HUDEP-2 (cell line): ENCODE measurements around the gene COX4I1.
A peak's percentile ranks its signal among the peaks of the same experiment; 100 is the strongest.
"Not testable (repeated sequence)": the region's sequence is repeated elsewhere in the genome, so short reads cannot be mapped to it uniquely, and the experiment has no call there.

Source experiments
- DNase-seq, 76 experiments: peaks; one replicate each; lab custom pipeline; 2025; ENCODE audit not compliant: unreplicated experiment in 76 of 76; lab: John Stamatoyannopoulos, UW

The COX4I1 gene

DNA sequence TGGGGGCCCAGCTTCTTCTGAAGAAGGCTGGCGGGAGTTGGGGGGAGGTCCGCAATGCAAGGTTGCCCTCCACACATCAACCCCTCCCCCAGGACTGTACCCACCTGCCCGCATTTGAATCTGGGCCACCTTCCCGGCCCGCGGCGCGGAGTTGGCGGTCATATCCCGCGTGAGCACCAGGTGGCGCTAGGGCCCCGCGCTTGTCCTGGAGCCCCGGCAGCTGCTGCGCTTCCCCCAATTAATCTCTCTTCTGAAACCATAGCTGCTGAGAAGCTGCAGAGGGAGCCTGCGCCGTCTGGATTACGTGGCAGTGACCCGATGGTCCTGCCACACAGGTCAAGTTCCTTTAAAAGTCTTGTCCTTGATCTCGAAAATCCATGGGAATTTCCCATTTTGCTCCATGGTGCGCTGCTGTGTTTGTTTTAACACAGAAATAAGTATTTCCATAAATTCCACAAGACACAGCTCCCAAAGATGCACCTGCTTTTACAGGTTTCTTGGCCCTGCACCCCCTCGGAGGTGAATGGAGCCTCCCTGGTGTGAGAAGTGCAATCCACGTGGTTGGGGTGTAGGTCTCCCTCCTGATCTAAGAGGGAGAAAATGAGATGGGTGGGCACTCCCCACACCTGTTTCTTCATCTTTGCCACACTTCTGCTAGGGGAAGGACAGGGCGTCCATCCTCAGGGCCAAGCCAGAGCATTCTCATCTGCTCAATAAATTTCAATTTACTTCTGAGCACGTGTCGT lies 22.1 kb downstream of the COX4I1 start:
- DNase-seq: peak in 62 of 76 experiments; percentile 9 to 80 (median 46)

- DNase-seq: no peak
These were observed 22.6 kb downstream of the COX4I1 start for GRCh38 chr16:85822145-85822544.

DNA sequence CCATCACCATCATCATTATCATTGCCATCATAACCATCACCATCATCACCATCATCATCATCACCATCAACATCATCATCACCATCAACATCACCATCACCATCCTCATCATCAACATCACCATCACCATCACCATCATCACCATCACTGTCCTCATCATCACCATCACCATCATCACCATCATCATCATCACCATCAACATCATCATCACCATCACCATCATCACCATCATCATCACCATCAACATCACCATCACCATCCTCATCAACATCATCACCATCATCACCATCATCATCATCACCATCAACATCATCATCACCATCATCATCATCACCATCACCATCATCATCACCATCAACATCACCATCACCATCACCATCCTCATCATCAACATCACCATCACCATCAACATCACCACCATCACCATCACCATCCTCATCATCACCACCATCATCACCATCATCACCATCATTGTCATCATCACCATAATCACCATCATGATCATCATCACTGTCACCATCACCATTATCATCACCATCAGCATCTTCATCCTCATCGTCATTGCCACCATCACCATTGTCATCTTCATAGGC lies 23.9 kb downstream of the COX4I1 start:
- no peak for DNase-seq

GRCh38 chr16:85824161-85825135 lies 25.0 kb downstream of the COX4I1 start:
- no peak for DNase-seq

DNA sequence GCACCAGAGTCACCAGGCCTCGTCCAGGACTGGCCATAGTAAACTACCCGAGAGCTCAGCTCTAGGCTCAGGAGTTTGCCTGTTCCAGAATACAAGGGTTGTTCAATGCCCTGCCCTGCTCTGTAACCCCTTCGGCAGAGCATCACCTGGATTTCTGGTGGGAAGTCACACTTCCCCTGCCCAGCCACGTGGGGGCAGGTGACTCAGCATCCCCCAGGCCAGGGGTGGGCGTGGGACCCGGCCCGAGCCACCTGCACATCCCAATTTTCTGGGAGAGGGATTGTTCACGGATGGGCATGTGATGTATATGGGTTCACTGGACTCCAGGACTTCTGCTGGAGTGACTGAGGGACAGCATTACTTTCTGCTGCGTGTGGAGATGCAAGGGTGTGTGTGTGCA lies 25.8 kb downstream of the COX4I1 start:
- DNase-seq: no peak

GRCh38 chr16:85826686-85827247 lies 27.3 kb downstream of the COX4I1 start:
- no peak for DNase-seq

GRCh38 chr16:85828166-85828565 lies 28.7 kb downstream of the COX4I1 start:
- DNase-seq: no peak

GRCh38 chr16:85829171-85829719 lies 29.8 kb downstream of the COX4I1 start:
- DNase-seq: no peak

DNA sequence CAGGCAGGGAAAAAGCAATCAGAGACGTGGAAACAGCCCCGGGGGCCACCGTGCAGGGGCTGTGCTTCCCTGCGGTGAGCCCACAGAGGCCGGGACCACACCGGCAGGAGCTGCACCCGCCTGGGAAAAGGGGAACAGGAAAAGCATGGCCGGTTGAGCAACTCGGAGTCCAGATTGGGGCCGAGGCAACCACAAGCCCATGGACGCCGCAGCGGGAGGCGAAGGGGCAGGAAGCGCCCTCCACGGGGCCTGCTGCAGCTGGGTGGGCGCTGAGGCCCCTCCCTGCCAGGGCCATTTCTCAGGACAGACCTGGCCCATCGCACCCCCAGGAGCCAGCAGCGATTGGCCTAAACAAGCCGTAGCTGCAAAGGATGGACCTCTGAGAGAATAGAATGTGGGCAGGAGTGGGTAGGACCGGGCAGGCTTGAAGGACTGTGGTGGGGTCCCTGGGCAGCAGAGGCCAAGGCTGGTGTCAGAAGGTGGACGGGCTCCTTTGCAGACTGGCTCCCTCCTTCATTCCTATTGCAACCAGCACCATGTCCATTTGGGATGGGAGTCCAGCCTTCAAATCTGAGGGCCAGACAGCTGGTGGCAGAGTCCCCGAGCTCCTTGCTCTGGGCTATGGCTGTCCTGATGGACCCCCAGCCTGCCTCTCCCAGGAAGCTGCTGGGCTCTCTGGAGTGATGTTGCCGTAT lies 30.4 kb downstream of the COX4I1 start:
- DNase-seq: no peak

DNA sequence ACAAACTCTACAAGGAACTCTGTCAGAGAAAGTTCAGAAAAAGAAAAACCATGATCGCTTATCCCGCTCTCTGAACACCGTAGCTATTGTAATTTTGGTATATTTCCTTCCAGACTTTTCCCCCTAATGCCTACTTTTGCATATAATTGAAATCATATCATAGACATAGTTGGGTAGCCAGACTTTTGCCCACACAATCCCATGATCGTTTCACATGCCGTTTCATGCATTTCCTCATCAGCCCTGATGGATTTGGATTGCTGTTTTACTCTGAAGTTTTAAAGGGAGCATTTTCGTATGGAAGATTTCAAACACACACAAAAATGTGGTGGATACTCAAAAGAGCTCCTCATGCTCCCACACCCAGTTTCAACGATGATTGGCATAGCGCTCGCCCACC lies 31.3 kb downstream of the COX4I1 start:
- DNase-seq: no peak

GRCh38 chr16:85832570-85833218 lies 33.2 kb downstream of the COX4I1 start:
- DNase-seq: no peak

- DNase-seq: no peak
These were observed 33.9 kb downstream of the COX4I1 start for GRCh38 chr16:85833219-85833920.

DNA sequence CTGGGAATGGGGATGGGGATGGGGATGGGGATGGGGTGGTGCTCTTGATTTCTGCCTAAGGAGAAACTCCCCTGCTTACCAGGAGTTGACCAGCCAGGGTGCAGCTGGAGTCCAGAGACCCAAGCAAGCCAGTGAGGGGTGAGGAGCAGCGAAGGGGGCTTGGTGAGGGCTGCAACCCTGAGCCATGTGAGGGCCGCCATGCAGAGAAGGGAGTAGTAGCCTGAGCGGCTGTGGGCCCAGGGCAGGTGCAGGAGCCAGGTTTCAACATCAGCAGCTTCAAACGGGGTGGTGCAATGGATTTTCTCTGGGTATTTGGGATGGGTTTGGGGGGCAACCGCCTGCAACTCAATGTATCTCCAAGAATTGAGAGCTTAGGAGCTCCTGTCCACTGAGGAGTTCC lies 35.2 kb downstream of the COX4I1 start:
- no peak for DNase-seq

DNA sequence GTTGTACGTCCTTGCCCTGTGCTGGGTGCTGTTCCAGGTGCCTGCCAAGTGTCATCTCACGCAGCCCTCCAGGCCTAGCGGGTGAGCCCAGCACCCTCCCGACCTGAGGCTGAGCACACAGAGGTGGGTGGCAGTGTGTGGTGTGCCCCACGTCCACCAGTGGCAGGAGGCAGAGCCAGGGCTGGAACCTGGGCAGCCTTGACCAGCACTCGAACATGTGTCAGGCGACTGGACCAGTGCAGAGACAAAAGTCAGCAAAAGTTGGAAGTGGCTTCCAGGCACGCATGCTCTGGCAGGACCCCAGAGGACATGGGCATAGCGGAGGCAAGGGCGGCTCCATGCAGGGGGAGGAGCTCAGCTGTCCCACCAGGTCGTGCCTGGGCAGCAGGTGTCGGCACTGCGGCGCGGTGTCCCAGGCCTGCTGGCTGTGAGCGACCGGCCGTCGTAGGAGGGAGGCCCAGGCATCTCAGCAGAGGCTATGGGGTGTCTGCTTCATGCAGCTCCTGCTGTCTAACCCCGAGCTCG lies 35.8 kb downstream of the COX4I1 start:
- DNase-seq: no peak

DNA sequence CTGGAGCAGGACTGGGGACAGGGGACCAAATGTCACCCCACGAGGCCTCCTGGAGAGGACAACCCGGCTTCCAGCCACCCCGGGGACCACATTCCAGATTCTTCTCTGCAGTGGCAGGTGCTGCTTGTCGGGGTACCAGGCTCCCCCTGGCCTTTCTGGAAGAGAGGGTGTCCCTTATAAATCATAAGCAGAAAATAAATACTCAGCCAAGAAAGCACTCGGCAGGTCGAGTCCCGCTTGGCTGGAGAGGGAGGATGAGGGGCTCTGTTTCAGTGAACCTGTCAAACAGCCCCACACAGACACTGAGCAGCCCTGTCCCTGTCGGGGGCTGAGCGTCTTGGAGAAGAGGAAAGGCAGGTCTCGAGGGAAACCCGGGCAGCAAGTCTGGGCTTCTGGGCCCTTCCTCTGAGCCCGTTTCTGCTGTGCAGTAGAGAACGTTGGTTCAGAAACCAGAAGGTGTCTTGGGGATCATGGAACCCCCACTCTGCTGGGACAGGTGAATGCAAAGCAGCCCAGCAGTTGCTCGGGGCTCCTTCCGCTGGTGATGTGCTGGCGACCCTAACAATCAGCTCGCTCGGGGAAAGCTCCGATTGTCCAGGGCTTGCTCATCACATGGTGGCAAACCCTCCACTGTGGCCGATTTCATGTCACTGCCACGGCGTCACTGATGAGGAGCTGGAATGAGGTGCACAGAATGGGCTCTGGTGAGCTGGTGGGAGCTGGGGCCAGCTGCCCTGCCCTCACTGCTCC lies 36.6 kb downstream of the COX4I1 start:
- no peak for DNase-seq

- no peak for DNase-seq
These were observed 37.4 kb downstream of the COX4I1 start for GRCh38 chr16:85836706-85837582.

DNA sequence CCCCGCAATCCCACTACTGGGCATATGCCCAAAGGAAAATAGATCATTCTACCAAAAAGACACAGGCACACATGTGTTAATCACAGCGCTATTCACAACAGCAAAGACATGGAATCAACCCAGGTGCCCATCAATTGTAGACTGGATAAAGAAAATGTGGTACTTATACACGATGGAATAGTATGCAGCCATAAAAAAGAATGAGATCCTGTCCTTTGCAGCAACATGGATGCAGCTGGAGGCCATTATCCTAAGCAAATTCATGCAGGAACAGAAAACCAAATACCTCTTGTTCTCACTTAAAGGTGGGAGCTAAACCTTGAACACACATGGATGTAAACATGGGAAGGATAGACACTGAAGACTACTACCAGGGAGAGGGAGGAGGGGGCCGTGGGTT lies 38.2 kb downstream of the COX4I1 start:
- DNase-seq: not testable (repeated sequence)
